HG02571 (cell line): Measurements from ENCODE around the gene CHRM2.

ENCODE experiments used
- ATAC-seq: cut with Tn5 transposase; IDR thresholded peaks from one replicate; pipeline ENCODE4 v1.9.1; 2021; ENCODE audit warnings: mild to moderate bottlenecking, moderate library complexity; ENCODE audit not compliant: unreplicated experiment

Gene CHRM2

DNA sequence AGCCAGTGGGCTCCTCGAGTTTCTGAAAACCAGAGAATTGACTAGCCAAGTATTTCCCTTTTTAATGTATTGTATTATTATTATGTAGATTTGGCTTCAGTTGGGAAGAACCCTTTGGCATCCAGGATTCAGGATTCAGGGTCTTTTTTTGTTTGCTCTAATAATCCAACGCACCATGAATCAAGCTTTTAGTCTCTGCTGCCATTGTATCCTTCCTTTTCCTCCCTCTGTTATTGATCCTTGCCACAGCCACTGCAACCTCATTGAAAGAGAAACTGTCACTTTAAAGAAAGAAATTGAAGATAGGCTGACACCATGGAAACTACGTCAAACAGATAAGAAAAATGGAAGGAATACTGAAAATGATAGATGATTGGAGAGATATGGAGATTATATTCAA lies 150.0 kb downstream of the CHRM2 start:
- no peak for ATAC-seq

DNA sequence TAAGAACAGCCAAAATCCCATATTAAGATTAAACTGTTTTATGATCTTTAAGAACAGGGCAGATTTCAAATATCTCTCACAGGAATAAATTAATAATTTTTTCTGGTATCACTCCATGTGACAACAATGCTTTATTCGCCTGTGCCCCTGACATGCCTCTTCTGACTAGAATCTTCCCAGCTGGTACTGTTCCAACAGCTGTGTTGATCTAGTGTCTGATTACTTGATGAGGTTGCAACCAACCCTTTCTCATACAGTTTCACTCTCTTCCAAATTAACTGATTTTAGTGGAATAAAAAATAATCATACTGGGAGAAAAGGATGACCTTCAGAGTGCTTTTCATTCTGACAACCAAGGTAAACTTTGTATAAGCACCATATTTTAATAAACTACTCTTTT lies 151.9 kb downstream of the CHRM2 start:
- no peak for ATAC-seq

DNA sequence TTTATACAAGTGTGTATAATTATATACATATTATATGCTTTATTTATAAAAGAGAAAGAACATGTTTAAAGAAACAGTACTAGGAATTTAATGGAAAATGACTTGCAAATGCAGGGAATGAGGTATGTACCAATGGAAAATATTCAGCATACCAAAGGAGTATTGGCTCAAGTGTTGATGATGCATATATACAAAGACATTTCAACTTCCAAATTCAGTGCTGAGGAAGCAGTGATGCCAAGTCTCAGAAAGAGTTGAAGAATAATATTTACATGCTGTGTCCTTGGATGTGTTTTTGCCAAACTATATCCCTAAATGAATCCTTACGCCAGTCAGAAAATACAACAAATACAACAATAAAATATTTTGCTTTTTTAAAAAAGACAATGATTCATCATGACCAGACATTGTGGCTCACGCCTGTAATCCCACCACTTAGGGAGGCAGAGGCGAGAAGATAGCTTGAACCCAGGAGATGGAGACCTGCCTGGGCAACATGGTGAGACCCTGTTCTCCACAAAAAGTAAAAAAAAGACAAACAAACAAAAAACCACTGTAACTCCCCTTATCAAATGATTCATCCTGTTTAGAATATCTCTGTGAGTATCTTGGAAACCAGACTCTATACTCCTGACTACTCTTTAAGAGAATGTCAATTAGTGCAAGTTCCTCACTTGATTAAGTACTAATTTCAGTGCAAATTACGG lies 157.2 kb downstream of the CHRM2 start:
- no peak for ATAC-seq

DNA sequence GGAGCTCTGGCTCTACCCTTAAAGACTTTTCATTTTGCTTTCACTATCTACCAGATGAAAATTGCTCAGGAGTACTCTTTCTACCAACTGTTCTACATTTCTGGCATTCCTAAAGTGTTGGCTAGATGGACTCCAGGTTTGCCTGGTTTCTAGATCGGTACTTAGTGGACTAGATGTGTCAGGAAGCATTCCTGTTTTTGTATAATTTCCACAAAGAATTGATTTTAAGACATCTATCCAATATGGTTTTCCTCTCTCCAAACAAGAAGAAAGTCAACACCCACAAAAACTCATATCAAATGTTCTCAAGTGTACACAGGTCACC lies 157.7 kb downstream of the CHRM2 start:
- no peak for ATAC-seq

DNA sequence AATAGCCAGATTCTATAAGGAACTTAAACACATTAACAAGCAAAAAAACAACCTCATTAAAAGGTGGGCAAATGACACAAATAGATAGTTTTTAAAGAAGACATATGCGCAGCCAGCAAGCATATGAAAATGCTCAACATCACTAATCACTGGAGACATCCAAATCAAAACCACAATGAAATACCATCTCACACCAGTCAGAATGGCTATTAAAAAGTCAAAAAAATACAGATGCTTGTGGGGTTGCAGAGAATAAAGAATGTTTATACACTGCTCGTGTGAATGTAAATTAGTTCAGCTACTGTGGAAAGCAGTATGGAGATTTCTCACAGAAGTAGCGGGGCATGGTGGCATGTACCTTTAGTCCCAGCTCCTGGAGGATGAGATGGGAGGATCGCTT lies 164.0 kb downstream of the CHRM2 start:
- no peak for ATAC-seq

DNA sequence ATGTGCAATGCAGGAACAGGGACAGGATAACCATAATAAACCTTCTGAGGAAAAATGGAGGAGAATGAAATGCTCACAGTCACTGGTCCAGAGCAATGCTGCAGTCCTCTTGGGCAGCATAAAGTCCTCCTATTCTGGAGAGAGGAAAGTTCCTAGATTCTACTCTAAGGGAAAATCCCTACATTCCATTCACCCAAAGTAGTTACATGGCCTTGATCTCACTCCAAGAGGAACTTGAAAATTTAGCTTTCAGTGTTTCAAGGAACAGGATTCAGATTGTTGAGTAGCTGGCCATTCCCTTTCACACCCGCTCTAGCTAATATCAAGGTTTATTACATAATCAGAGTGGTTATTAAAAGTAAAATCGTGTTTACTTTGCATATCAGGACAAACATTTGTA lies 168.3 kb downstream of the CHRM2 start:
- no peak for ATAC-seq

DNA sequence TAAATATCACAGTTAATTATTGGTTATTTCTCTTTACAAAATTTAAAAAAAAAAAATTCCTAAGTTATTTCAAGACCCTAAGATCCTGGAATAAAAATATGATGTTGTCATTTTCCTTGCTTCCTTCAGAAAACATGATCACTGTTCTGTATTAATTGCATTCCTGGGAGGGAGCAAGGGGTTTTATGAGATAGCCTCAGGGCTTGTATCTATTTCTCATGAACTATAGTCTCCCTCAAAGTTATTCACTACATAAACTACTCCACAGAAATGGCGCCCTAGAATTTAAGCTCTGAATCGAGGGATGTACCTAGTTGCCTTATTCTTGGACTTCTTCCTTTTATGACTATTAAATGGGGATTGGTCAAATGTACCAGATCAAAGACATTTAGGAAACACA lies 170.3 kb downstream of the CHRM2 start:
- no peak for ATAC-seq

DNA sequence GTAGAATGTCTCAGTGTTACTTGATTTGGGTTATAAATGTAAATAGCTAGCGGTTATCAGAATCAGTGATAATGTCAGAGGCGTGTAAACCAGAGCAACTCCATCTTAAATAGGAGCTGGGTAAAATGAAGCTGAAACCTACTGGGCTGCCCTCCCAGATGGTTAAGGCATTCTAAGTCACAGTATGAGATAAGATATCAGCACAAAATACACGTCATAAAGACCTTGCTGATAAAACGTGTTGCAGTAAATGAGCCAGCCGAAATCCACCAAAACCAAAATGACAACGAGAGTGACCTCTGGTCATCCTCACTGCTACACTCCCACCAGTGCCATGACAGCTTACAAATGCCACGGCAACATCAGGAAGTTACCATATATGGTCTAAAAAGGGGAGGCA lies 172.3 kb downstream of the CHRM2 start:
- ATAC-seq = no peak

DNA sequence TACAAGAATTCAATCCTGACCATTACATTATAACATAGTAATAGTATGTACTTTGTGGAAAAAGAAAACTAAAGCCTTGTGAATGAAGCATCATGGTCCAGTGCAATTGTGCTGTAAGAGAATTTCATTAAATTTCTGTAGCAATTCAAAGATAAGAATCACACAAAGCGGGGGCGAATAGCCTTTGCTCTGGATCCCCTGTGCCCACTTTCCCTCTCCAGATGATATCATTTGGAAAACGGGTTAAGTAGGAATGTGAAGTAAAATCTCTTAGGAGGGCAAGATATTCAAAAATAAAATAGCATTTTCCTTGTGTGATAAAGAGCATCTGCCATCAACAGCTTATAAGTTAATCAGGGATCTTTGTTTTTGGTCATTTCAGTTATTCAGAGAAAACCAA lies 177.1 kb downstream of the CHRM2 start:
- no peak for ATAC-seq

DNA sequence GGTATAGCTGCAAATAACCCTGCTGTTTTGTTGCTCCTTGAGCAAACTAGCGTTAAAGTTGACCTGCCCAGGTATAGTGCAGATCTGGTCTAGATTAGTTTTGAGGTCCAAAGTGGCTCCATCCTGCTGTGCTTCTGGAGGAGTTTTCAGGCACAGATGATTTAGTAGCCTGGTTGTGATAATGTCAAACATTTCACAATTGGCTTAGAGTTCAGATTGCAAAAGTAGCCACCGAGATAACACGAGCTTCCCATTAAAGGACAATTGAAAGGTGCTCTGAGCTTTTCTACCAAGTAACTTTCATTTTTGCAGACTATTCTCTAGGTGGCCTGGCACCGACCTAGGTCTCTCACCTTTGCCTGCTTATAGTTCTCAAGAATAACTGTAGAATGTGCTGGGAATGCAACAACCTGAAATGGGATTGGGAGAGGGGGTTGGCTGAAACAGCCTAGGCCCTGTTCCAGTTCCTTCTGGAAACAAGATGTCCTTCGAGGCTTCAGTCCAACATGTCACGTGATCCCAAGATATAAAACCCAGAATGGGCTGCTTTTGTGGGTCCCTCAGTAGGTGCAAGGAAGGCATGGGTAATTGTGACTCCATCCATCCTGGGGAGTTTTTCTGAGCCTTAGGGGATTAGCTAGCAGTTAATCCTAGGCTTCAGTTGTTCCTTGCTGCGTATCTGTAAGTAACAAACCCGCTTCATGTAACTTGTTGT lies 201.0 kb downstream of the CHRM2 start:
- ATAC-seq = no peak
